HG03457 (cell line): ENCODE measurements around the gene HIF3A.

Source experiments
- ATAC-seq: cut with Tn5 transposase; IDR thresholded peaks from one replicate; pipeline ENCODE4 v1.9.1; 2021; ENCODE audit warnings: moderate number of reproducible peaks; ENCODE audit not compliant: unreplicated experiment

The HIF3A gene

DNA sequence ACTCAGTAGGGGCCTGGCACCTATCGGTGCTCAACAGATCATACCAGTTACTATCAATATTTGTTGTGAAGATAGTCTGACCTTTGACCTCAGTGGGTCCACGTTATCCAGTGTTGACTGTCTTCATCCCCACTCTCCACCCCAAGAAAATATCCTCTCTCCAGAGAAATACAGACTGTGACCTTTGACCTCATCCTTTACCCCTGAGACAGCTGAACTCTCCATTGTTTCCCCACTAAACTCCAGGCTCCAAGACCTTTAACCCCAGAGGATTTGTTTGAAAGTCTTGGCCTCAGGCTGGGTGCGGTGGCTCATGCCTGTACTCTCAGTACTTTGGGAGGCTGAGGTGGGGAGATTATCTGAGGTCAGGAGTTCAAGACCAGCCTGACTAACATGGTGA is 27.4 kb downstream of the HIF3A start:
- ATAC-seq, result no peak

- ATAC-seq, result no peak
Measured at GRCh38 chr19:46326608-46327007, 29.8 kb downstream of the HIF3A start.

- no peak for ATAC-seq
Measured at GRCh38 chr19:46328079-46328478, 31.2 kb downstream of the HIF3A start.

DNA sequence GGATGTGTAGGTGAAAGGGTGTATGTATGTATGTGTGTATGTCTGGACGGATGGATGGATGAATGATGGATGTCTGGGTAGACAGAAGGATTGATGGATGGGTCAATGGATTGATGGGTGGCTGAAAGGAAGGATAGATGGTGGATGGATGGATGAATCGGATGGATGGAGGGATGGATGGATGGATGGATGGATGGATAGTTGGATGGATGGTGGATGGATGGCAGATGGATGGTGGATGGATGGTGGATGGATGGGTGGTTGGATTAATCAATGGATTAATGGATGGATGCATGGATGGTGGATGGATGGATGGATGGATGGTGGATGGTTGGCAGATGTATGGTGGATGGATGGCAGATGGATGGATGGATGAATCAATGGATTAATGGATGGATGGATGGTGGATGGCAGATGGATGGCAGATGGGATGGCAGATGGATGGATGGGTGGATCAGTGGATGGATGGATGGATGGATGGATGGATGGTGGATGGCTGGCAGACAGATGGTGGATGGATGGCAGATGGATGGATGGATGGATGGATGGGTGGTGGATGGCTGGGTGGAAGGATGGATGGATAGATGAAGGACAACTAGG is 33.6 kb downstream of the HIF3A start:
- ATAC-seq, result no peak

DNA sequence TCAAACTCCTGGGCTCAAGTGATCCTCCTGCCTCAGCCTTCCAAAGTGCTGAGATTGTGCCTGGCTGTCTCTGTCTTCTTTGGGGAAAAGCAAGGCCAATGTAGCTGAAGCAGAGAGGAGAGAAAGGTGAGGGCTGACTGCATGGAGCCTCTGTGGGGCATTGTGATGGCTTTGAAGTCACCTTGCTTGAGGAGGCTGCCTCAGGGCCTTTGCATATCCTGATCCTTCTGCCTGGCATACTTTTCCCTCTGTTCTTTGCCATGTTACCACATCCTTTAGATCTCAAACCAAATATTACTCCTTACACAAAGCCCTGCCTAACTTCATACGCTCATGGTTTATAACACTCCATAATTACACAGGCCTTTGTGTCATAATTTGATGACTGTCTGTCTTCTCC is 40.6 kb downstream of the HIF3A start:
- no peak for ATAC-seq

DNA sequence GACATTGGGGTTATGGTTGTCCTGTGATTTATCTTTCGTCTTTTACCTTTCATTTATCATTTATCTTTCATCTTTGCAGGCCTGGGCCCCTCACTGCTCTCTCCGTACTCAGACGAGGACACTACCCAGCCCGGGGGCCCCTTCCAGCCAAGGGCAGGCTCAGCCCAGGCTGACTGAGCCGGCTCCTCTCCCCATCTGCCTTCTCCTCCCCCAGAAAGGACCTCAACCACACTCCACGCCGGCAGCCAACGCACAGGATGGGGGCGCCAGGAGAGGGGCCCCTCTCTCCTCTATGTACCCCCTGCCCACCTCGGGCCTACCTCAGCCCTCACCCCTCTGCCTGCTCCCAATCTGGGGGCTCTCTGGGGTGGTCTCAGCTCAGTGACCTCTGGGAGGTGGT is 42.6 kb downstream of the HIF3A start:
- no peak for ATAC-seq

- ATAC-seq, result no peak
Measured at GRCh38 chr19:46340051-46340659, 43.3 kb downstream of the HIF3A start.

DNA sequence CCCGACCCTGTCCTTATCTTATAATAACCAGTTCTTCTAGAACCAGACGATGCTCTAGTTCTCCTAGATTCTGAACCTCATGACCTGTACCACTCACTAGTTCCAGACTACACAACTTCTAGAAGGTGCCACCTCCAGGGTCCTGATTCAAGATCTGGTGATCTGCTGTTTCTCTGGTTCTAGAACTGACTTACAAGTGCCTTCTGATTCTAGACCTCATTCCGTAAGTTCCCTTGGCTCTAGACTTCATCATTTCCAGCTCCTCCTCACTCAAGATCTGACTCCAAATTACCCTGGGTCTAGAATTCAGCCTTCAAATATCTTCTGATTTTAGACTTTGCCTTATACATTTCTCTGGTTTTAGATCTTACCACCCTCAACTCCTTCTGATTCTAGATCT is 45.1 kb downstream of the HIF3A start:
- no peak for ATAC-seq

DNA sequence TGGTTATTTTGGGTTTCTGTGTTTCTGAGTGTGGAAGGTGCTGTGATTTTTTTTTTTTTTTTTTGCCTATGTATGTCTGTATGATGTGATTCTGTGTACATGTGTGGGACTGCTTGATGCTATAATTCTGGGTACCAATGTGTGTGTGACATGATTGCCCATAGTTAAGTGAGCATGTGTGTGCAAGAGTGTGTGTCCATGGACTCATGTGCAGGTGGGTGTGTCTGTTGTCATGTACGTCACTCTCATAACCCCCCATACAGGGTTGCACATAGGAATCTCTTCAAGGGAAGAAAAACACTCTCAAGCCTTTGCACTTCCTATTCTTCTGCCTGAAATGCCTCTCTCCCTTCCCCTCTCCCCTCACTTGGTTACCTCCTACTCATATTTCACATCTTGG is 47.5 kb downstream of the HIF3A start:
- ATAC-seq, result no peak

DNA sequence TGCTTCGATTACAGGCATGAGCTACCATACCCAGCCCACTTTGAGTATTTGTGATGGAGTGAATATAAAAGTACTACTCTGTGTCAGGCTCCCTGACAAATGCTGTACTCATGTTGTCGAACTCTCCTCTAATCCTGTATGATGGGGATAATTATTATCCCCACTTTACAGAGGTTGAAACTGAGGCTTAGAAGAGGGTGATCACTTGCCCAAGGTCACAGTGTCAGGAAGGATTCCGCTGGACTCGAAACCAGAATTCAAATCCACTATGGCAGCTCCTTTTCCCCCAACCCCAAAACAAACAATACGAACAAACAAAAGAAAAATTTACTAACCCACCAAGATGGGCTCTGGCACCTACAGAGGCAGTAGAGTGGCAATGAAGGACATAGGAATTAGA is 48.3 kb downstream of the HIF3A start:
- ATAC-seq, result no peak

DNA sequence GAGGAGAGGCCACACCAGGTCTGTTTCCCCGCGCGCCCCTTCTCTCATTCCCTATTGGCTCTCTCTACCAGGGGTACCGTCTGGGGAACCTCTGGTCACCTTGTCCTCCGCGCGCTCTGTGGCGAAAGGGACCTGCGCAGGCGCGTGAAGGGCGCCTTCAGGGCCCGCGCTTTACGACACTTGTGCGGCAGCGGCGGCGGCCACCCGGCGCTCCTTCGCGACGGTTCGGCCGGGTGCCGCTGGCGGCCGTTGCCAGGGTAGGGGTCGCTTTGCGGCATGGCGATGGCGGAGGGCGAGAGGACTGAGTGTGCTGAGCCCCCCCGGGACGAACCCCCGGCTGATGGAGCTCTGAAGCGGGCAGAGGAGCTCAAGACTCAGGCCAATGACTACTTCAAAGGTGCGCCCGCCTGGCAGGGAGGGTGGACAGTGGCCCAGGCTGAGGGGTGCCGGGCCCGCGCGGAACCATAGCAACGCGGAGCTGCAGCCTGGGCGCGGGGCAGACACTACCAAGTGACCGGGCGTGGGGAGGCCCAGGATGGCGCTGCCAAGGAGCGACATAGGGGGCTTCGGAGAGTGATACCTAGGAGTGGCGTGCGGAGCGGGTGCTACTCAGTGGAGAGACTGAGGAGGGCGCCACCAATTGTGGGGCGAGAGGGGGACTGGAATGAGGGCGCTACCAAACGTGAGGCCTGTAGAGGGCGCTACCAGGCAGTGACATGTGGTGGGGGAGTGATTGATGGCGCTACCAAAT is 50.2 kb downstream of the HIF3A start, which contains the start of gene PPP5C:
Gene PPP5C, plus strand, starts transcription at position 267 of the 751 bp plus-strand sequence. Its CDS starts 10 bp downstream, at position 277.
- no peak for ATAC-seq

- no peak for ATAC-seq
Measured at GRCh38 chr19:46347572-46347883, 50.7 kb downstream of the HIF3A start.

DNA sequence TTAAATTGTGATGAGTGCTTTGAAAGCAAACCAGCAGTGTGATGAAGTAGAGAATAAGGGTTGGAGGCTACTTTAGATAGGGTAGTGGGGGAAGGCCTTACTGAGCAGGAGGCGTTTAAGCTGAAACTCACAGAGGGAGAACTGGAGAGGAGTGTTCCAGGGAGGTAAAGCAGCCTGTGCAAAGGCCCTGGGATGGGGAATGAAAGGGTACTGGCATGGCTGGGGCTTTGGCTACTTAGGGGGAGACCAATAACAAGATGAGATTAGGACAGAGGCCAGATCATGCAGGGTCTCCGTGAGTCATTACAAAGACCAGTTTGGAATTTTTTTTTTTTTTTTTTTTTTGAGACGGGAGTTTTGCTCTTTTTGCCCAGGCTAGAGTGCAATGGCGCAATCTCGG is 51.1 kb downstream of the HIF3A start:
- no peak for ATAC-seq

DNA sequence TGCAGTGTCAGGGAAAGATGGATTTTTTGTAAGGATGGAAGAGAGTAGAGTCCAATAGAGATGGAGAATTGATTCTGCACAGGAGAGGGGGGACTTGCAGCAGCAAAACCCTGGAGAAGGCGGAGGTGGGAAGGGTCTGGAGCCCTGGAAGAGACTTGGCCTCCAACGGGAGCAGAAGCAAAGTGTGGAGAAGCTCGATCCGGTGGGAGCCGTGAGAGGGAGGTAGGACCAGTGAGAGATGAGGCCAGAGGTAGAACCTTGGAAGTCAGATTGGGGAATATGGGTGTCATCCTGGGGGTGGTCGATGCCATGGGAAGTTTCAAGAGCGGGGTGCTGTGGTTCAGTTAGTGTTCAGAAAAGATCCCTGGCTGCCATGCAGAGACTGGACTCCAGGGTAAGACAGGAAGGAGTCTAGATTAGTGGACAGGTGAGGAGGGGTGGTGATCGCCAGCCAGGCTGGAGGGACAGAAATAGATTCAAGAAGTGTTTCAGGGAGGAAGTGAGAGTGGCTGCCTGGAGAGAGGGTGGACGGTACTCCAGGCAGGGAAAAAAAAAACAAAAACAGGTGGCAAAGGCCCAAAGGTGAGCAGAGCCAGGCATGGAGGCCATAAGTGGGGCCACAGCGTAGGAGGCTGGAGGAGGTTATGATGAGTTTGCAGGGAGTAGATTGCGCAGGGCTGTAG is 52.6 kb downstream of the HIF3A start:
- ATAC-seq, result no peak

GRCh38 chr19:46350029-46350757 is 53.4 kb downstream of the HIF3A start:
- ATAC-seq, result no peak

- no peak for ATAC-seq
Measured at GRCh38 chr19:46350758-46351159, 53.9 kb downstream of the HIF3A start.

GRCh38 chr19:46351241-46352041 is 54.6 kb downstream of the HIF3A start:
- ATAC-seq, result no peak

GRCh38 chr19:46353730-46354528 is 57.1 kb downstream of the HIF3A start:
- ATAC-seq, result no peak
